ENCODE data around the gene GSK3A. TPM values are rescaled to one million over a fixed set of nuclear protein-coding genes. Genes with fewer than 3 reads are reported as not detected.

The GSK3A gene
- total RNA-seq, 1 experiment from 2014 or later, result 25.0 TPM

DNA sequence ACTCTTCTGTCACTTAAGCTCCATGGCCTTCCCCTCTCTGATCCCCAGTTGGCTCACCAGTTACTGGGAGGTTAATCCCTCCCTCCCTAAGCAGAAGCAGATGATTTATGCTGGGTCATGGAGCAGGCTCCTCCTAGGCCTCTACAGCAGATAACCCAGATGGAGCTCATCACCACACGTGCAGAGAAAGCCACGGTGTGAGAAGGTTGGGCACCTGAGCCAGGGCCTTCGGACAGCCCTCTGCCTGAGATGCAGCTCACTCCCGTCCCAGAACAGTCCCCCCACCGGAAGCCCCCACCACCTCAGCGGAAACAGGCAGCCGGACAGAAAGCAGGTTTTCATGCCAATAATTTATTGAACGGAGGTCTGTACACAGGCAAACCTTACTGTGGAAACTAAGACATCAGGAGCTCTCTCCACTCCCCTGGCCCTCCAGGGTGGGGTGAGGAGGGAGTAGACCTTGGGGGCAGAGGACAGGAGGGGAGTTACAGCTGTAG is 12.5 kb downstream of the GSK3A start:
- H3F3A ChIP-seq (ENCODE audit: low read length, unreplicated experiment), result no peaks in the 10 kb centered on the region
- H3K36me3 ChIP-seq (ENCODE audit: low read depth, low read length), result no peaks in the 10 kb centered on the region; the same call in 1 of the 2 replicates
- no peak for DNase-seq
- no peaks in the 10 kb centered on the region for H4K20me1 ChIP-seq (ENCODE audit: low read length)
- no peak overlapping the region for H2AFZ ChIP-seq (ENCODE audit: low read length)
- peaks cover 3% of the 10 kb centered on the region; the same call in 1 of the 2 replicates for H3K79me2 ChIP-seq (ENCODE audit: low read length)
- H3K27ac ChIP-seq (ENCODE audit: low read length), result no peak overlapping the region
- no peaks in the 10 kb centered on the region for H3K9me3 ChIP-seq (ENCODE audit: low read length)
- no TSS peak for BruUV-seq (replicated peaks)
- H3K4me1 ChIP-seq (ENCODE audit: insufficient read depth, low read length), result no peaks in the 10 kb centered on the region
- ChIA-PET CTCF (no interaction called here), POLR2A (ENCODE audit: unreplicated experiment) (no interaction called here)
- H3K9me2 ChIP-seq (replicated peaks; ENCODE audit: low read length), result no peaks in the 10 kb centered on the region
- no peaks in the 10 kb centered on the region for H3K27me3 ChIP-seq (ENCODE audit: low read length)
- TF ChIP-seq EZH2phosphoT487 (IDR thresholded peaks at IDR 0.05; ENCODE audit: borderline replicate concordance, low read length), result no peak
- no peak for TF ChIP-seq EZH2 (IDR thresholded peaks at IDR 0.05; ENCODE audit: low read length, unreplicated experiment)
- TF ChIP-seq CTCF (conservative IDR thresholded peaks at IDR 0.05; ENCODE audit: low read depth, low read length), result no peak
- ATAC-seq, result peak; percentile 28; the same call in 1 of the 2 replicates
- intact Hi-C loops (cut with micrococcal nuclease), result no loop called here
- H3K9ac ChIP-seq (ENCODE audit: low read length), result no peak overlapping the region
- H3K4me2 ChIP-seq (ENCODE audit: low read length), result no peak overlapping the region
- H3K4me3 ChIP-seq (ENCODE audit: low read length), result no peak overlapping the region

- Histone ChIP-seq H3K27me3 (ENCODE audit: low read length) (no peaks in the 10 kb centered on the region), H3K36me3 (ENCODE audit: low read depth, low read length) (no peaks in the 10 kb centered on the region; the same call in 1 of the 2 replicates), H3K9ac (ENCODE audit: low read length) (no peak overlapping the region), H2AFZ (ENCODE audit: low read length) (no peak overlapping the region), H3K4me2 (ENCODE audit: low read length) (no peak overlapping the region), H4K20me1 (ENCODE audit: low read length) (no peaks in the 10 kb centered on the region), H3K9me3 (ENCODE audit: low read length) (no peaks in the 10 kb centered on the region), H3K4me1 (ENCODE audit: insufficient read depth, low read length) (no peaks in the 10 kb centered on the region), H3K27ac (ENCODE audit: low read length) (no peak overlapping the region), H3K79me2 (ENCODE audit: low read length) (peaks cover 3% of the 10 kb centered on the region; the same call in 1 of the 2 replicates), H3K4me3 (ENCODE audit: low read length) (no peak overlapping the region), H3K9me2 (replicated peaks; ENCODE audit: low read length) (no peaks in the 10 kb centered on the region), H3F3A (ENCODE audit: low read length, unreplicated experiment) (no peaks in the 10 kb centered on the region)
- ChIA-PET POLR2A (ENCODE audit: unreplicated experiment) (no interaction called here), CTCF (no interaction called here)
- ATAC-seq (no peak), DNase-seq (no peak)
- intact Hi-C loops (cut with micrococcal nuclease), result no loop called here
- BruUV-seq (replicated peaks), result no TSS peak
- no peak for TF ChIP-seq CTCF (conservative IDR thresholded peaks at IDR 0.05; ENCODE audit: low read depth, low read length)
- no peak for TF ChIP-seq EZH2 (IDR thresholded peaks at IDR 0.05; ENCODE audit: low read length, unreplicated experiment)
- no peak for TF ChIP-seq EZH2phosphoT487 (IDR thresholded peaks at IDR 0.05; ENCODE audit: borderline replicate concordance, low read length)
These were observed 13.0 kb downstream of the GSK3A start for GRCh38 chr19:42229301-42229854.

DNA sequence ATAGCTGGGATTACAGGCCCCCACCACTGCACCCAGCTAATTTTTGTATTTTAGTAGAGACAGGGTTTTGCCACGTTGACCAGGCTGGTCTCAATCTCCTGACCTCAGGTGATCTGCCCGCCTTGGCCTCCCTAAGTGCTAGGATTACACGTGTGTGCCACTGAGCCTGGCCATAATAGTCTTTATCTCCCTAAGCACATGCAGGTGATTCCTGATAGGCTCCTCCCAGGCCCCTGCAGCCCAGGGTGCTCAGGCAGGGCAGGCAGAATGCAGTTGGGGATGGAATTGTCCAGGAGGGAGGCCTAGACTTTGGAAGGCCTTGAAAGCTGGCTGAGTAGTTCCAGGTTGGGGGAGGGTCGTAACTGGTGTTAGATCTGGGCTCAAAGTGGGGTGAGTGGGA is 13.8 kb downstream of the GSK3A start:
- ATAC-seq (no peak), DNase-seq (no peak)
- no TSS peak for BruUV-seq (replicated peaks)
- H4K20me1 ChIP-seq (ENCODE audit: low read length), result no peaks in the 10 kb centered on the region
- no peaks in the 10 kb centered on the region for H3K9me2 ChIP-seq (replicated peaks; ENCODE audit: low read length)
- H3K27me3 ChIP-seq (ENCODE audit: low read length), result no peaks in the 10 kb centered on the region
- no peak overlapping the region for H3K4me3 ChIP-seq (ENCODE audit: low read length)
- H3K9me3 ChIP-seq (ENCODE audit: low read length), result no peaks in the 10 kb centered on the region
- no peak overlapping the region for H3K27ac ChIP-seq (ENCODE audit: low read length)
- H3F3A ChIP-seq (ENCODE audit: low read length, unreplicated experiment), result no peaks in the 10 kb centered on the region
- no peak overlapping the region for H2AFZ ChIP-seq (ENCODE audit: low read length)
- no peaks in the 10 kb centered on the region; the same call in 1 of the 2 replicates for H3K36me3 ChIP-seq (ENCODE audit: low read depth, low read length)
- no peaks in the 10 kb centered on the region for H3K4me1 ChIP-seq (ENCODE audit: insufficient read depth, low read length)
- no peak overlapping the region for H3K9ac ChIP-seq (ENCODE audit: low read length)
- H3K79me2 ChIP-seq (ENCODE audit: low read length), result peaks cover 3% of the 10 kb centered on the region; the same call in 1 of the 2 replicates
- ChIA-PET POLR2A (ENCODE audit: unreplicated experiment) (no interaction called here), CTCF (no interaction called here)
- H3K4me2 ChIP-seq (ENCODE audit: low read length), result no peak overlapping the region
- intact Hi-C loops (cut with micrococcal nuclease), result no loop called here
- no peak for TF ChIP-seq EZH2phosphoT487 (IDR thresholded peaks at IDR 0.05; ENCODE audit: borderline replicate concordance, low read length)
- no peak for TF ChIP-seq EZH2 (IDR thresholded peaks at IDR 0.05; ENCODE audit: low read length, unreplicated experiment)
